Left lung (tissue), 10 donors: Measurements from ENCODE around the gene TMEM218. TPM values are rescaled to one million over a fixed set of nuclear protein-coding genes. Genes with fewer than 3 reads are reported as not detected.
"Not testable (repeated sequence)": the region's sequence is repeated elsewhere in the genome, so short reads cannot be mapped to it uniquely, and the experiment has no call there.

Experiments used
- ATAC-seq: fragments of 200-7000 bp; cut with Tn5 transposase; one replicate; pipeline ENCODE4 v1.9.1; 2020; ENCODE audit warnings: moderate library complexity
- DNase-seq, 4 donors: peaks; one replicate each; pipeline ENCODE4 v3.0.0-alpha.2; 2013 to 2020
- H3K27ac ChIP-seq, 2 donors: fragments of 200-600 bp; sonication (generic) in 1 of 2; one replicate each; pipeline versions ENCODE4 v1.5.0 to v1.8.0; 2020 to 2021
- H3K27me3 ChIP-seq, 2 donors: fragments of 200-600 bp; sonication (generic) in 1 of 2; one replicate each; pipeline versions ENCODE4 v1.5.0 to v1.8.0; 2020 to 2021
- H3K36me3 ChIP-seq, 2 donors: fragments of 200-600 bp; sonication (generic) in 1 of 2; one replicate each; pipeline versions ENCODE4 v1.5.0 to v1.8.0; 2020 to 2021
- H3K4me1 ChIP-seq, 2 donors: fragments of 200-600 bp; one replicate each; pipeline ENCODE4 v1.8.0; 2021
- H3K4me3 ChIP-seq, 2 donors: fragments of 200-600 bp; sonication (generic) in 1 of 2; one replicate each; pipeline versions ENCODE4 v1.5.0 to v1.8.0; 2020 to 2021; ENCODE audit warnings: mild to moderate bottlenecking in 1 of 2
- H3K9me3 ChIP-seq, 2 donors: fragments of 200-600 bp; sonication (generic) in 1 of 2; one replicate each; pipeline versions ENCODE4 v1.5.0 to v1.8.0; 2020 to 2021
- CTCF ChIP-seq, 2 donors: fragments of 200-600 bp; sonication (generic) in 1 of 2; IDR thresholded peaks; one replicate each; pipeline versions ENCODE4 v1.5.0 to v1.8.0; 2021; ENCODE audit warnings: antibody characterized with exemption in 2 of 2
- intact Hi-C, 2 donors: fragments of 100-400 bp; cut with DNase I; formaldehyde crosslinking; loops; one replicate each; pipeline versions ENCODE4 v1.11.2 to v1.14.2; 2022
- polyA plus RNA-seq, 6 donors: library from polyadenylated mRNA; unstranded; fragments of 120-200 nt; gene quantifications; one replicate each; pipeline ENCODE4 v1.2.1, GENCODE V29; 2013; ENCODE audit not compliant: insufficient read length in 6 of 6
- total RNA-seq, 2 donors: library from RNA; stranded (reverse); fragmentation: NEBNext Ultra II Directional; extraction: Animal tissue kit (Norgen Biotek cat#: 25700); gene quantifications; one replicate each; pipeline ENCODE4 v1.2.1, GENCODE V29; 2021
- donor health status: DM: no; HTN: yes; CAD: no.
- donor health status: DM: no; HTN: no; CAD: no.

The TMEM218 gene
- total and polyA plus RNA-seq, 8 donors: 19.9 to 58.7 (median 53.0) TPM

- intact Hi-C loops: no loop called here
- no peak for TF ChIP-seq CTCF (IDR thresholded peaks at IDR 0.05)
- H3K9me3 ChIP-seq: no peaks in the 10 kb centered on the region
- H3K4me3 ChIP-seq: no peak overlapping the region
- H3K27ac ChIP-seq: no peak overlapping the region
- DNase-seq: no peak
- no peak for ATAC-seq
- H3K4me1 ChIP-seq: peaks cover 4 to 10% of the 10 kb centered on the region in 2 donors
- H3K27me3 ChIP-seq: peaks cover 7 to 34% of the 10 kb centered on the region in 2 donors
- H3K36me3 ChIP-seq: no peaks in the 10 kb centered on the region
These were observed 50.1 kb downstream of the TMEM218 start for GRCh38 chr11:125061281-125061680.

GRCh38 chr11:125057693-125058016 lies 53.8 kb downstream of the TMEM218 start:
- no peaks in the 10 kb centered on the region for H3K4me1 ChIP-seq
- intact Hi-C loops: no loop called here
- no peaks in the 10 kb centered on the region for H3K9me3 ChIP-seq
- H3K27ac ChIP-seq: no peak overlapping the region
- H3K4me3 ChIP-seq: no peak overlapping the region
- DNase-seq (no peak), ATAC-seq (no peak)
- peaks cover 0 to 8% of the 10 kb centered on the region in 2 donors for H3K27me3 ChIP-seq
- TF ChIP-seq CTCF (IDR thresholded peaks at IDR 0.05): no peak
- H3K36me3 ChIP-seq: no peaks in the 10 kb centered on the region

- ATAC-seq (no peak), DNase-seq (no peak)
- Histone ChIP-seq H3K36me3 (no peaks in the 10 kb centered on the region), H3K4me1 (no peaks in the 10 kb centered on the region), H3K27me3 (peaks cover 0 to 3% of the 10 kb centered on the region in 2 donors), H3K4me3 (no peak overlapping the region), H3K9me3 (no peaks in the 10 kb centered on the region), H3K27ac (no peak overlapping the region)
- TF ChIP-seq CTCF (IDR thresholded peaks at IDR 0.05): no peak
- intact Hi-C loops: no loop called here
These were observed 54.3 kb downstream of the TMEM218 start for GRCh38 chr11:125056931-125057692.

- H3K4me3 ChIP-seq, H3K4me1 ChIP-seq, DNase-seq, ATAC-seq, intact Hi-C loops, H3K27ac ChIP-seq, H3K9me3 ChIP-seq, H3K27me3 ChIP-seq, H3K36me3 ChIP-seq: not testable (repeated sequence)
These were observed 55.3 kb downstream of the TMEM218 start for GRCh38 chr11:125056111-125056510.

- ATAC-seq: no peak
- TF ChIP-seq CTCF (IDR thresholded peaks at IDR 0.05): no peak
- Histone ChIP-seq H3K27me3 (no peaks in the 10 kb centered on the region), H3K4me3 (no peak overlapping the region), H3K4me1 (no peaks in the 10 kb centered on the region), H3K9me3 (no peaks in the 10 kb centered on the region), H3K36me3 (no peaks in the 10 kb centered on the region), H3K27ac (no peak overlapping the region)
- intact Hi-C loops: no loop called here
- DNase-seq: no peak
These were observed 56.2 kb downstream of the TMEM218 start for GRCh38 chr11:125055107-125055715.
